ENCODE measurements around the gene TCTN1.

GRCh38 chr12:110683888-110684287 is 70.0 kb downstream of the TCTN1 start:
- TF ChIP-seq, protein P1, sequence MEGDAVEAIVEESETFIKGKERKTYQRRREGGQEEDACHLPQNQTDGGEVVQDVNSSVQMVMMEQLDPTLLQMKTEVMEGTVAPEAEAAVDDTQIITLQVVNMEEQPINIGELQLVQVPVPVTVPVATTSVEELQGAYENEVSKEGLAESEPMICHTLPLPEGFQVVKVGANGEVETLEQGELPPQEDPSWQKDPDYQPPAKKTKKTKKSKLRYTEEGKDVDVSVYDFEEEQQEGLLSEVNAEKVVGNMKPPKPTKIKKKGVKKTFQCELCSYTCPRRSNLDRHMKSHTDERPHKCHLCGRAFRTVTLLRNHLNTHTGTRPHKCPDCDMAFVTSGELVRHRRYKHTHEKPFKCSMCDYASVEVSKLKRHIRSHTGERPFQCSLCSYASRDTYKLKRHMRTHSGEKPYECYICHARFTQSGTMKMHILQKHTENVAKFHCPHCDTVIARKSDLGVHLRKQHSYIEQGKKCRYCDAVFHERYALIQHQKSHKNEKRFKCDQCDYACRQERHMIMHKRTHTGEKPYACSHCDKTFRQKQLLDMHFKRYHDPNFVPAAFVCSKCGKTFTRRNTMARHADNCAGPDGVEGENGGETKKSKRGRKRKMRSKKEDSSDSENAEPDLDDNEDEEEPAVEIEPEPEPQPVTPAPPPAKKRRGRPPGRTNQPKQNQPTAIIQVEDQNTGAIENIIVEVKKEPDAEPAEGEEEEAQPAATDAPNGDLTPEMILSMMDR (IDR thresholded peaks at IDR 0.05): no peak
- no peak for TF ChIP-seq POLR2A (IDR thresholded peaks at IDR 0.05)
- TF ChIP-seq POLR2AphosphoS5 (IDR thresholded peaks at IDR 0.05): no peak

Data from prostate gland (tissue), 2 donors.